Karpas-422 (cell line): ENCODE data around the gene TMEM51. TPM values are rescaled to one million over a fixed set of nuclear protein-coding genes. Genes with fewer than 3 reads are reported as not detected.
"Not testable (repeated sequence)": the region's sequence is repeated elsewhere in the genome, so short reads cannot be mapped to it uniquely, and the experiment has no call there.

Experiments
- DNase-seq: peaks from one replicate; pipeline ENCODE4 v3.0.0-alpha.2; 2015
- H2AFZ ChIP-seq: fragments of 200-600 bp; sonication (generic); 2 replicates; pipeline ENCODE4 v1.6.1; 2014; ENCODE audit warnings: antibody characterized with exemption, low read length, mixed read lengths
- H3K27ac ChIP-seq: fragments of 200-600 bp; sonication (generic); 2 replicates; pipeline ENCODE4 v1.5.1; 2014; ENCODE audit warnings: mild to moderate bottlenecking, low read length, moderate library complexity
- H3K27me3 ChIP-seq: fragments of 200-600 bp; sonication (generic); 2 replicates; pipeline ENCODE4 v1.6.1; 2014; ENCODE audit warnings: low read length, mixed read lengths
- H3K36me3 ChIP-seq: fragments of 200-600 bp; sonication (generic); 2 replicates; pipeline ENCODE4 v1.6.1; 2014; ENCODE audit warnings: low read length, mixed read lengths; ENCODE audit not compliant: insufficient read depth
- H3K4me1 ChIP-seq: fragments of 200-600 bp; sonication (generic); 2 replicates; pipeline ENCODE4 v1.6.1; 2014; ENCODE audit warnings: mild to moderate bottlenecking, low read length, mixed read lengths
- H3K4me2 ChIP-seq: fragments of 200-600 bp; sonication (generic); 2 replicates; pipeline ENCODE4 v1.6.1; 2014; ENCODE audit warnings: low read length, low read depth, mild to moderate bottlenecking; ENCODE audit not compliant: poor library complexity, severe bottlenecking
- H3K4me3 ChIP-seq: fragments of 200-600 bp; sonication (generic); 2 replicates; pipeline ENCODE4 v1.5.1; 2014; ENCODE audit warnings: mild to moderate bottlenecking, antibody characterized with exemption, low read length, mixed read lengths
- H3K79me2 ChIP-seq: fragments of 200-600 bp; sonication (generic); 2 replicates; pipeline ENCODE4 v1.6.1; 2014; ENCODE audit warnings: mild to moderate bottlenecking, low read length, mixed read lengths
- H3K9ac ChIP-seq: fragments of 200-600 bp; sonication (generic); 2 replicates; pipeline ENCODE4 v1.6.0; 2014; ENCODE audit warnings: low read length
- H3K9me2 ChIP-seq: fragments of 200-600 bp; sonication (generic), shearing (Covaris generic); replicated peaks from 2 replicates; pipeline ENCODE4 v1.6.0; 2014; ENCODE audit warnings: mild to moderate bottlenecking, low read length, moderate library complexity; ENCODE audit not compliant: insufficient read depth
- H3K9me3 ChIP-seq: fragments of 300-700, 200-600 bp; sonication (generic); 2 replicates; pipeline ENCODE4 v1.6.1; 2014; ENCODE audit warnings: low read length, mixed read lengths
- H4K20me1 ChIP-seq: fragments of 200-600 bp; sonication (generic); 2 replicates; pipeline ENCODE4 v1.6.1; 2014; ENCODE audit warnings: mild to moderate bottlenecking, antibody characterized with exemption, low read length, low read depth; ENCODE audit not compliant: insufficient read depth
- total RNA-seq: library from RNA; depleted of rRNA; stranded (reverse); fragments of >200 nt; shearing (Covaris generic); gene quantifications from 2 replicates; pipeline ENCODE4 v1.2.3, GENCODE V29; 2014; ENCODE audit warnings: low replicate concordance

The TMEM51 gene
- total RNA-seq, 1 experiment from 2014 or later, result not detected

DNA sequence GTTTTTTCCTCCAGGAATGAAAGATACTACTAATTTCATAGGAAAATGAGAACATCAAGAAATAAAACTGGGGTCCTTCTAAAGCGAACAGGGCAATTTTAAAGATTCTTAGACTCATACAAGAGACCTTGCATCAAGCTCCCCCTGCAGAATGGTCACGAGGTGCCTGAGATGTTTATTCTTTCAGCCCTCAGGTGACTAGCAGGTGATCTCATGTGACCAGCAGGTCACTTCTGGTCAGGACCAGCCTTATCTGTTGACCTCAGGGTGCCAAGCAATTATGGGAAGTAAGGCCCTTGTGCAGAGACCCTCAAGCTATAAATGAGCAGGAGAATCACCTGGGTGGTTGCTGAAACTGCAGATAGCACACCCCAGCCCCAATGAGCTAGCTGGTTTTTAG is 20.6 kb upstream of the TMEM51 start:
- Histone ChIP-seq H3K4me1 (no peaks in the 10 kb centered on the region), H2AFZ (no peak overlapping the region), H3K27ac (no peak overlapping the region), H3K4me3 (no peak overlapping the region), H3K4me2 (no peak overlapping the region), H3K27me3 (no peaks in the 10 kb centered on the region), H3K9ac (no peak overlapping the region), H3K36me3 (no peaks in the 10 kb centered on the region), H3K9me3 (no peaks in the 10 kb centered on the region), H4K20me1 (no peaks in the 10 kb centered on the region), H3K79me2 (no peaks in the 10 kb centered on the region), H3K9me2 (no peaks in the 10 kb centered on the region)
- DNase-seq, result no peak

DNA sequence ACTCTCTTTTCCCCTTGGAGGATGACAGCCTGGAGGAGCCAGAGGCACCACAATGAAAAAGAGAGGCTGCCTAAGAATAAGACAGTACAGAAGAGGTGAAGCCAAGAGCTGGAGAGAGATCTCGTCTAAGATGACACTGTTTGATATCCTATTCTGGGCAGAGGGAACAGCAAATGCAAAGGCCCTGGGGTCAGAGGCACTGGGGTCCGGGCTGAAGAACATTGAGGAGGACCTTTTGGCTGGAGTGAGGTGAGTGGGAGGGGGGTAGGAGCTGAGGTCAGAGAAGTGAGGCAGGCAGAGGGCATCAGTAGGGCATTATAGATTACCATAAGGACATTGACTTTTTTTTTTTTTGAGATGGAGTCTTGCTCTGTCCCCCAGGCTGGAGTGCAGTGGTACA is 19.3 kb upstream of the TMEM51 start:
- no peak overlapping the region for H3K9ac ChIP-seq
- H3K4me2 ChIP-seq, result no peak overlapping the region
- no peaks in the 10 kb centered on the region for H3K36me3 ChIP-seq
- DNase-seq, result no peak
- H3K27ac ChIP-seq, result no peak overlapping the region
- no peaks in the 10 kb centered on the region for H3K79me2 ChIP-seq
- H2AFZ ChIP-seq, result no peak overlapping the region
- no peaks in the 10 kb centered on the region for H3K9me2 ChIP-seq
- no peaks in the 10 kb centered on the region for H3K4me1 ChIP-seq
- H3K4me3 ChIP-seq, result no peak overlapping the region
- H4K20me1 ChIP-seq, result no peaks in the 10 kb centered on the region
- no peaks in the 10 kb centered on the region for H3K9me3 ChIP-seq
- H3K27me3 ChIP-seq, result no peaks in the 10 kb centered on the region

DNA sequence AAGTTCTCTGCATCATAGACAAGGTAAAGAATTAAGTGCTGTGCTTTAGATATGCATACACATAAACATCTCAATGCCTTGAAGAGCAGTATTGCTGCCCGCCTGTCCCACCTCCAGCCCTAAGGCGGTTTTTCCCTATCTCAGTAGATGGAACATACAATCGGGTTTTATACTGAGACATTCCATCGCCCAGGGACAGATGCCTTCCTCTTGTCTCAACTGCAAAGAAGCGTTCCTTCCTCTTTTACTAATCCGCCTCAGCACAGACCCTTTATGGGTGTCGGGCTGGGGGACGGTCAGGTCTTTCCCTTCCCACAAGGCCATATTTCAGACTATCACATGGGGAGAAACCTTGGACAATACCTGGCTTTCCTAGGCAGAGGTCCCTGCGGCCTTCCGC is 17.9 kb upstream of the TMEM51 start:
- H3K4me1 ChIP-seq, H3K9me3 ChIP-seq, DNase-seq, H3K4me3 ChIP-seq, H3K36me3 ChIP-seq, H3K9me2 ChIP-seq, H4K20me1 ChIP-seq, H3K79me2 ChIP-seq, H2AFZ ChIP-seq, H3K27me3 ChIP-seq, H3K27ac ChIP-seq, H3K9ac ChIP-seq, H3K4me2 ChIP-seq: not testable (repeated sequence)

- H3K4me3 ChIP-seq, result no peak overlapping the region
- no peaks in the 10 kb centered on the region for H3K36me3 ChIP-seq
- H3K27me3 ChIP-seq, result no peaks in the 10 kb centered on the region
- no peaks in the 10 kb centered on the region for H4K20me1 ChIP-seq
- no peaks in the 10 kb centered on the region for H3K4me1 ChIP-seq
- no peak overlapping the region for H3K4me2 ChIP-seq
- no peak overlapping the region for H2AFZ ChIP-seq
- no peaks in the 10 kb centered on the region for H3K9me2 ChIP-seq
- no peaks in the 10 kb centered on the region for H3K79me2 ChIP-seq
- no peak for DNase-seq
- H3K9me3 ChIP-seq, result no peaks in the 10 kb centered on the region
- H3K9ac ChIP-seq, result no peak overlapping the region
- no peak overlapping the region for H3K27ac ChIP-seq
Measured at GRCh38 chr1:15137809-15138208, 15.7 kb upstream of the TMEM51 start.

DNA sequence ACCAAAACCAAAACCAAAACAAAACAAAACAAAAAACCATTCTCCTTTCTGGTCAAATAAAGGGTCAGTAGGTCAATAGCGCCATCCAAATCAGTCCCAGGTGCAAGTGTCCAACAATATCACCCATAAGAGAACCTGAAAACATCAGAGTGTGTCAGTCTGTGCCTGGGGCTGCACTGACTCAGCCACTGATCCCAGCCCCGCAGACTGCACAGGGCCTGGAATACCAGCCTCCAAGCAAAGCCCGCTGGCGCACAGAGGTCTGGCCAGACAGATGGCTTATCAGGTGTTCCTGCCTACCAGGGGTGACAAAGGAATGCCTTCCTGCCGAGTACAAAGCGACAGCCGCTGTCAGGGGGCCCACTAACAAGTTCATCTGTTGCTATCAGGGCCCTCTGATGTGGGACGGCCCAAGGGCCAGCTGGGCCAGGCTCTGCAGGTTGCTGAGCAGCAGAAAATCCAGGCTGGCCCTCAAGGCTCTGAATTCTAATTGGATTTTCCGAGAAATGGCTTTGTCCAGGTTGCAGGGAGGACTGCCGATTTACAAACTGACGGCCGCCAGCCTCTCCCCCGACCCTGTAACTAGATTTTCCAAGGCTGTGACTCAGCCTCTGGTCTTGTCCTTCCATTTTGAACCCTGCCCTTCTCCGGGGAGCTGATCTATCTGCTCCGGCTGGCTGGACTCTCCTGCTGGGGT is 13.7 kb upstream of the TMEM51 start:
- no peaks in the 10 kb centered on the region for H4K20me1 ChIP-seq
- no peak for DNase-seq
- H3K4me2 ChIP-seq, result no peak overlapping the region
- H3K9me2 ChIP-seq, result no peaks in the 10 kb centered on the region
- no peaks in the 10 kb centered on the region for H3K9me3 ChIP-seq
- no peaks in the 10 kb centered on the region for H3K36me3 ChIP-seq
- H2AFZ ChIP-seq, result no peak overlapping the region
- no peak overlapping the region for H3K9ac ChIP-seq
- H3K27ac ChIP-seq, result no peak overlapping the region
- H3K79me2 ChIP-seq, result no peaks in the 10 kb centered on the region
- H3K27me3 ChIP-seq, result no peaks in the 10 kb centered on the region
- H3K4me1 ChIP-seq, result no peaks in the 10 kb centered on the region
- no peak overlapping the region for H3K4me3 ChIP-seq

- DNase-seq, result no peak
- Histone ChIP-seq H2AFZ (no peak overlapping the region), H4K20me1 (no peaks in the 10 kb centered on the region)
Measured at GRCh38 chr1:15141935-15142539, 11.5 kb upstream of the TMEM51 start.

GRCh38 chr1:15145327-15145726 is 8.2 kb upstream of the TMEM51 start:
- H3K9me2 ChIP-seq, result no peaks in the 10 kb centered on the region
- H3K9me3 ChIP-seq, result no peaks in the 10 kb centered on the region
- no peak overlapping the region for H3K4me2 ChIP-seq
- no peak overlapping the region for H2AFZ ChIP-seq
- H3K27ac ChIP-seq, result no peak overlapping the region
- no peak overlapping the region for H3K4me3 ChIP-seq
- H3K27me3 ChIP-seq, result no peaks in the 10 kb centered on the region
- H3K36me3 ChIP-seq, result no peaks in the 10 kb centered on the region
- H4K20me1 ChIP-seq, result no peaks in the 10 kb centered on the region
- H3K9ac ChIP-seq, result no peak overlapping the region
- H3K4me1 ChIP-seq, result no peaks in the 10 kb centered on the region
- H3K79me2 ChIP-seq, result no peaks in the 10 kb centered on the region
- no peak for DNase-seq

More at GRCh38 chr1:15141935-15142539, 11.5 kb upstream of the TMEM51 start:
- H3K9me2 ChIP-seq, result no peaks in the 10 kb centered on the region
- no peaks in the 10 kb centered on the region for H3K9me3 ChIP-seq
- H3K79me2 ChIP-seq, result no peaks in the 10 kb centered on the region
- H3K4me2 ChIP-seq, result no peak overlapping the region
- H3K4me3 ChIP-seq, result no peak overlapping the region
- H3K27ac ChIP-seq, result no peak overlapping the region
- no peak overlapping the region for H3K9ac ChIP-seq
- no peaks in the 10 kb centered on the region for H3K4me1 ChIP-seq
- no peaks in the 10 kb centered on the region for H3K36me3 ChIP-seq
- no peaks in the 10 kb centered on the region for H3K27me3 ChIP-seq

- Histone ChIP-seq H3K4me3 (no peak overlapping the region), H3K4me1 (no peaks in the 10 kb centered on the region), H2AFZ (no peak overlapping the region), H3K36me3 (no peaks in the 10 kb centered on the region), H3K9ac (no peak overlapping the region), H4K20me1 (no peaks in the 10 kb centered on the region), H3K9me3 (no peaks in the 10 kb centered on the region), H3K79me2 (no peaks in the 10 kb centered on the region), H3K9me2 (no peaks in the 10 kb centered on the region), H3K27ac (no peak overlapping the region), H3K4me2 (no peak overlapping the region), H3K27me3 (no peaks in the 10 kb centered on the region)
- no peak for DNase-seq
Measured at GRCh38 chr1:15146142-15146680, 7.3 kb upstream of the TMEM51 start.
